Measurements from ENCODE around the gene IPCEF1. TPM values are rescaled to one million over a fixed set of nuclear protein-coding genes. Genes with fewer than 3 reads are reported as not detected.

Gene IPCEF1
- polyA plus RNA-seq, 1 donor (not counting 4 experiments of a cell fraction or from before 2014, with no cell fraction given): 0.21 TPM

DNA sequence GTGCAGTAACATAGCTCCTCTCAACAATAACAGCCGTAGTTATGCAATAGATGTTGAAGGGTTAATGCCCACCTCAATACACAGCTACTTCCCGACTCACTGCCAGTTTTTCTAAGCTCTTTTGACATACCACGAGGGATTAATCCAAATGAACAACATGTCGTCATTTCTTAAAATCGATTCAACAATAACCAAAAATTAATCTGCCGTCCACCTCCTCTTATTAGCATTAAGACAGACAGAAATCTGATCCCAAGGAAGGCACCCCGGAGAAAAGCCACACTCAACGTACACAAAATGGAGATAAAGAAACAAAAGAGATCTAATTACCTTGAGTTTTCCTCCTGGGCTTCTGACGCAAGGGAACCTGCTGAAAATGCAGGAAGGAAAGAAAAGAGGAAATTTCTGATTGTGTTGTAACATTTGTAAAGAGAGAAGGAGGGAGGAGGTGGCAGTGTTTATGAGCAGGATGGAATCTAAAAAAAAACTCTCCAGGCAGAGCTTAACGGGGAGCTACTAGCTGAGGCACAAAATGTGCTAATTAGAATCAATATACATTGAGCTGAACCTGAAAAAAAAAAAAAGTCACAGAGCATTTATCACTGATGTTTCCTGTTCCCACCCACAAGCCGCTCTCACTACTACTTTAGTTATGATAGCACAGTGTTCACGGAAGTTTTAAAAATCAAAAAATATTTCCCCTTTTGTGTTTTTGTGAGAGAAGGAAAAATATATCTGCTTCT is 109.3 kb downstream of the IPCEF1 start:
- Histone ChIP-seq H3K27me3 (ENCODE audit: control insufficient read depth, extremely low read depth, insufficient read depth, low read length) (no peaks in the 10 kb centered on the region), H3K9ac (ENCODE audit: control insufficient read depth, extremely low read depth, insufficient read depth, low read length) (no peak overlapping the region), H2AFZ (ENCODE audit: control insufficient read depth, low read length) (no peak overlapping the region), H3K27ac (ENCODE audit: control insufficient read depth, insufficient read depth, low read length) (no peak overlapping the region), H3K79me2 (ENCODE audit: control insufficient read depth, insufficient read depth, low read length) (no peaks in the 10 kb centered on the region), H3K9me3 (ENCODE audit: control insufficient read depth, low read depth, low read length) (no peaks in the 10 kb centered on the region), H3K9me1 (ENCODE audit: control insufficient read depth, extremely low read depth, insufficient read depth, low read length) (no peaks in the 10 kb centered on the region), H3K4me2 (ENCODE audit: control insufficient read depth, extremely low read depth, insufficient read depth, low read depth, low read length) (no peak overlapping the region), H3K4me1 (ENCODE audit: control insufficient read depth, extremely low read depth, insufficient read depth, low read length) (no peaks in the 10 kb centered on the region), H4K20me1 (ENCODE audit: control insufficient read depth, extremely low read depth, insufficient read depth, low read length) (no peaks in the 10 kb centered on the region), H3K4me3 (ENCODE audit: control insufficient read depth in 2 of 3, extremely low read depth in 1 of 3, insufficient read depth in 2 of 3, low read depth in 1 of 3, low read length in 3 of 3) (no peak overlapping the region), H3K36me3 (ENCODE audit: control insufficient read depth in 2 of 2, extremely low read depth in 1 of 2, insufficient read depth in 2 of 2, low read length in 2 of 2) (no peaks in the 10 kb centered on the region)
- DNase-seq (ENCODE audit: low read depth, low spot score) (no peak), FAIRE-seq (no peak)
- TF ChIP-seq CTCF (optimal IDR thresholded peaks at IDR 0.05 in 1 of 3, IDR thresholded peaks at IDR 0.05 in 1 of 3, conservative IDR thresholded peaks at IDR 0.05 in 1 of 3; ENCODE audit: extremely low read depth in 1 of 3, insufficient read depth in 2 of 3, low read length in 3 of 3): no peak
- no peak for TF ChIP-seq EZH2 (IDR thresholded peaks at IDR 0.05; ENCODE audit: low read length)
- dilution Hi-C loops (cut with MboI; ENCODE audit: extremely low pct_ligation_motif_present, low sequenced_read_pairs): no loop called here

- Histone ChIP-seq H3K9me3 (ENCODE audit: control insufficient read depth, low read depth, low read length) (no peaks in the 10 kb centered on the region), H3K4me1 (ENCODE audit: control insufficient read depth, extremely low read depth, insufficient read depth, low read length) (no peaks in the 10 kb centered on the region), H3K36me3 (ENCODE audit: control insufficient read depth in 2 of 2, extremely low read depth in 1 of 2, insufficient read depth in 2 of 2, low read length in 2 of 2) (no peaks in the 10 kb centered on the region), H4K20me1 (ENCODE audit: control insufficient read depth, extremely low read depth, insufficient read depth, low read length) (no peaks in the 10 kb centered on the region), H3K79me2 (ENCODE audit: control insufficient read depth, insufficient read depth, low read length) (no peaks in the 10 kb centered on the region), H3K4me2 (ENCODE audit: control insufficient read depth, extremely low read depth, insufficient read depth, low read depth, low read length) (no peak overlapping the region), H3K4me3 (ENCODE audit: control insufficient read depth in 2 of 3, extremely low read depth in 1 of 3, insufficient read depth in 2 of 3, low read depth in 1 of 3, low read length in 3 of 3) (no peak overlapping the region), H3K9ac (ENCODE audit: control insufficient read depth, extremely low read depth, insufficient read depth, low read length) (no peak overlapping the region), H3K27ac (ENCODE audit: control insufficient read depth, insufficient read depth, low read length) (no peak overlapping the region), H2AFZ (ENCODE audit: control insufficient read depth, low read length) (no peak overlapping the region), H3K27me3 (ENCODE audit: control insufficient read depth, extremely low read depth, insufficient read depth, low read length) (no peaks in the 10 kb centered on the region), H3K9me1 (ENCODE audit: control insufficient read depth, extremely low read depth, insufficient read depth, low read length) (no peaks in the 10 kb centered on the region)
- no peak for DNase-seq (ENCODE audit: low read depth, low spot score)
- dilution Hi-C loops (cut with MboI; ENCODE audit: extremely low pct_ligation_motif_present, low sequenced_read_pairs): no loop called here
- TF ChIP-seq CTCF (optimal IDR thresholded peaks at IDR 0.05 in 1 of 3, IDR thresholded peaks at IDR 0.05 in 1 of 3, conservative IDR thresholded peaks at IDR 0.05 in 1 of 3; ENCODE audit: extremely low read depth in 1 of 3, insufficient read depth in 2 of 3, low read length in 3 of 3) (no peak), EZH2 (IDR thresholded peaks at IDR 0.05; ENCODE audit: low read length) (no peak)
- FAIRE-seq: no peak
These were observed 109.9 kb downstream of the IPCEF1 start for GRCh38 chr6:154246723-154247118.

All from keratinocyte (primary cell).